Measurements from ENCODE around the gene RCAN2. TPM values are rescaled to one million over a fixed set of nuclear protein-coding genes. Genes with fewer than 3 reads are reported as not detected.
"Not testable (repeated sequence)": the region's sequence is repeated elsewhere in the genome, so short reads cannot be mapped to it uniquely, and the experiment has no call there.

RCAN2 gene
- total RNA-seq, 1 donor from 2014 or later, result 6.7 TPM

- no peak for DNase-seq (ENCODE audit: low spot score)
Measured at GRCh38 chr6:46338131-46338530, 153.1 kb downstream of the RCAN2 start.

GRCh38 chr6:46334442-46334841 is 156.8 kb downstream of the RCAN2 start:
- DNase-seq (ENCODE audit: low spot score), result no peak

- no peak for DNase-seq (ENCODE audit: low spot score)
Measured at GRCh38 chr6:46333481-46333880, 157.8 kb downstream of the RCAN2 start.

DNA sequence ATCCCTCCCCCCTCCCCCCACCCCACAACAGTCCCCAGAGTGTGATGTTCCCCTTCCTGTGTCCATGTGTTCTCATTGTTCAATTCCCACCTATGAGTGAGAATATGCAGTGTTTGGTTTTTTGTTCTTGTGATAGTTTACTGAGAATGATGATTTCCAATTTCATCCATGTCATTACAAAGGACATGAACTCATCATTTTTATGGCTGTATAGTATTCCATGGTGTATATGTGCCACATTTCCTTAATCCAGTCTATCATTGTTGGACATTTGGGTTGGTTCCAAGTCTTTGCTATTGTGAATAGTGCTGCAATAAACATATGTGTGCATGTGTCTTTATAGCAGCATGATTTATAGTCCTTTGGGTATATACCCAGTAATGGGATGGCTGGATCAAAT is 158.8 kb downstream of the RCAN2 start:
- not testable (repeated sequence) for DNase-seq (ENCODE audit: low spot score)

DNA sequence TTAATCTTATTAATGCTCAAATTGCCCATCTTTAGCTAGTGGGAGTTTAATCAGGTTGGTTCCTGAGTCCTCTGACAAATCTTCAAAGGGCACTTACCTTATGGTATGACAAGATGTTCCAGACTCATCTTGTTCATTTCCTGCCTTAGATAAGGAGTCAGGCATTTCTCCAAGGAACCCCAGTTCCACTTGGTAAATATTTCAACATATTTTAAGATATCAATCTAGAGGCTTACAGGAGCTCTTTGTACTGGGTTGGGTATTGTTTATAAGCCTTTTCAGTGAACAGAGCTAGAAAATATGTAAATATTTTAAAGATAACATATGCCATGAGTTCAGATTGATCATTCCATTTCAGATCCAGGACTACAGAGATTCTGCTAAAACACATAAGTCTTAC is 159.8 kb downstream of the RCAN2 start:
- DNase-seq (ENCODE audit: low spot score), result no peak

DNA sequence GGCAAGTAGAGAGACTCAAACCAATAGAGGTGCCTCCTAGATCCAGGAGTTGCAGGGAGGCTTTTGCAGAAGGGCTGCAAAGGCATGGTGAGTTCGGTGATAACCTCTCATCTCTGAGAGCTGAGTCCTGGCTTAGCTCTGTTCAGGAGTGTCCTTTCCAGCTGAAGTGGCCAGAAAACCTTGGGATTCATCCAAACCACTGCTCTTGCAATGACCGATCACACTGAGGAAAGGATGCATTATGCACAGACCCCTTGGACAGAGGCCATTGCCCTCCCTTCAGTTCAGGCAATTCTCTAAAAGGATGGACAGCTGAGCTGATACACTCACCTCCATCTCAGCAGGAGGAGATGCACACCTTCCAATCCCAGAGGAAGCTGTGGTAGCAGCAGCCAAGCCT is 161.7 kb downstream of the RCAN2 start:
- no peak for DNase-seq (ENCODE audit: low spot score)

GRCh38 chr6:46327779-46328178 is 163.5 kb downstream of the RCAN2 start:
- DNase-seq (ENCODE audit: low spot score), result no peak

GRCh38 chr6:46325561-46326530 is 165.4 kb downstream of the RCAN2 start:
- DNase-seq (ENCODE audit: low spot score), result no peak

DNA sequence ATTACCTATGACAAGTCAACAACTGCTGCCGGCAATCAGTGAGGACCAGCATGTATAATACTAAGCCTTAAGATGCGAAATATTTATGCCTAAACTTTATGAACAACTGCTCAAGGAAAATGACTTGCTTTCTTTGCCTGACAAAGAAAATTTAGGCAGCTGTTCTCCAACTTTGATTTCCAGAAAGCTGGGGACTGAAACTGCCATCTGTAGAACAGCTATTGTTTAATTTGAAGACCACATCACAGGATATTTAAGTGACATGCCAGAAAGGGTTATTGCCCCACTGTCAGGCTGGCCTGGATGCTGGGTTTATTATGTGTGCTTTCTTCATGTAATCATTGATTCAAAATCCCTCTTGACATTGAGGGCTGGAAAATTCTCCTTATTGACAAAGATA is 166.5 kb downstream of the RCAN2 start:
- DNase-seq (ENCODE audit: low spot score), result no peak

GRCh38 chr6:46323966-46324622 is 167.2 kb downstream of the RCAN2 start:
- no peak for DNase-seq (ENCODE audit: low spot score)

- DNase-seq (ENCODE audit: low spot score), result no peak
Measured at GRCh38 chr6:46323312-46323965, 167.8 kb downstream of the RCAN2 start.

DNA sequence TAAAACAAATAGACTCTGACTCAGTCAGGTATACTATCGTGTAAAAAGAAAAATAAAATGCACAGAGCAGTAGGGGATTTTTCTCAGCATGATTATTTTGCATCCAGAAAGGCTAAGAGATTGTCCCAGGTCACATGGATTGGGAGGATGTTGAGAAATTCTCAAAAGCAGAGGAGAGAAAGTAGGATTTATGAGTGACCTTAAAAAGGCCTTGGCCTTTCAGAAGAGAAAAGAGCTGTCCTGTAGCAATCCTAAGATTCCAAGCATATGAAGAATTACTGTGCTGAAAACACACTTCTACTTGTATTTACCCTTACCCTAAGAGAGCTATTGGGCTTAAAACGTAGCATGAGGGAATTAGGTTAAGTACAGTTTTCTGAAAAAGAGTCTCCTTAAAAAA is 170.7 kb downstream of the RCAN2 start:
- DNase-seq (ENCODE audit: low spot score), result no peak

DNA sequence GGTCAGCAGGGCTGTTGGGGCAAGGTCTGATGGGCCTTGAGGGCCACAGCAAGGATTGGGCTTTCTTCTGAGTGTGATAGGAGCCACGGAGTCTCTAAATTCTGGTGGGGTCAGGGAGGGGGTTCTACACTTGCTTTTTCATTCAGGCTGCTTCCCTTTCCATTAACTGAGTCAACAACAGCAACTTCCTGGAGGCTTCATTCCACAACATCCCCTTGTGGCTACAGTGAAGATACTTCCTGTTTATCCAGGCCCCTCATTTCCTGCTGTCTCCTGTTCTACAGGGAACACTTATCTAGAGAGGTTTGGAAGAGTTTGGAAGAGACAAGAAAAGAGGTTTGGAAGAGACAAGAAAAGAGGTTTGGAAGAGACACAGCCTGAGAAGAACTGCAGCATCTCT is 175.7 kb downstream of the RCAN2 start:
- no peak for DNase-seq (ENCODE audit: low spot score)

DNA sequence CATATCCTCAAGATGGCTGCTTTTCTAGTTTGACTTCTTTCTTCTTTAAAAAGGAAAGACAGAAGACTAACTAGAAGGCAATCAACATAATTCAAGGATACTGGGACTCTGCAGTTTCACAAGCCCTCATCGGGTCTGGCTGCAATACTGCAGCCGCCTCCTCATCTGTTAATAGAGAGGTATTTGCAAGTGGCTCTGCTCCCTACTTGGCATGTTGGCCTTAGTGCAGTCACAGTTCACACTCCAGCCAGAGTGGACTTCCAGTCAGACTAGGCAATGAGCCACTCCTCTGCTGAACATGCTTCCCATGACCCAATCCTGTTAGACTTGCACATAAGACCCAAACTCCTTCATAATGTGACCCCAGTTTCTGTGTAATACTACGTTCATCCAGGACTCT is 178.6 kb downstream of the RCAN2 start:
- DNase-seq (ENCODE audit: low spot score), result no peak

- DNase-seq (ENCODE audit: low spot score), result no peak
Measured at GRCh38 chr6:46310196-46310595, 181.1 kb downstream of the RCAN2 start.

DNA sequence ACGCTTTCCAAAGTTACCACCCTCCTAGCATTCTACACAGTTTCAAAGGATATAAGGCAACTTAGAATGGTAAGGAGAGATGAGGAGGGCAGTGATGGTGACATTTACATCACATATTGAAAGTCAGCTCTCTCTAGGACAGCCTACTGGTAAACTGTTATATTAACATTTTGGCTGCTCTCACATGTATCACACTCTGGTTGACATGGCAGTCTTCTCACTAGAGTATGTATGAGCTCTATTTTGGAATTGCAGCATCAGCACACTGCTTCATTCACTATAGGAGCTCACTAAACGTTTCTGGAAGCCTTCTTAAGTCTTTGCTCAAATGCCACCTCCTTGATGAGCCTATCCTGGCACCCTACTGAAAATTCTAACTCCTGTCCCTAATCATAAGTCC is 184.8 kb downstream of the RCAN2 start:
- no peak for DNase-seq (ENCODE audit: low spot score)

- DNase-seq (ENCODE audit: low spot score), result no peak
Measured at GRCh38 chr6:46305833-46306232, 185.4 kb downstream of the RCAN2 start.

- DNase-seq (ENCODE audit: low spot score), result no peak
Measured at GRCh38 chr6:46305236-46305635, 186.0 kb downstream of the RCAN2 start.

GRCh38 chr6:46302816-46303215 is 188.4 kb downstream of the RCAN2 start:
- DNase-seq (ENCODE audit: low spot score), result no peak

GRCh38 chr6:46302176-46302575 is 189.1 kb downstream of the RCAN2 start:
- no peak for DNase-seq (ENCODE audit: low spot score)

GRCh38 chr6:46299253-46299652 is 192.0 kb downstream of the RCAN2 start:
- DNase-seq (ENCODE audit: low spot score), result no peak

DNA sequence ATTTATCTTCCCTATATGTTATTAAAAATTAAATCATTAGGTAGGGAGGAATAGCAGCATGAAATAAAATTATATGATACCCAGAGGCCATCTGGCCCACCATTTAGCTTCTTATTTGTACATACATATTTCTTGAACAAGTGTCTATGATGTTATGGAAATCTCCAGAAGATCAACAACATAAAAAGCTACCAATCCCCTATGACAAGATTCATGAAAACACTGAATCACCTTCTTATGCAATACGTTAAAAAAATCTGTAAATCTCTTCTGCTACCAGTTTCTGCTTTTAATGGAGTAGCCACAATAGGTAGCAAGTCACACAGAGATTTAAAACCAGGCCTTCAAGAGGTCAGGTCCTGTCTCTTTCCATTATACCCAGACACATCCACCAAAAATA is 194.7 kb downstream of the RCAN2 start:
- DNase-seq (ENCODE audit: low spot score), result no peak

Measured in mesenteric fat pad (tissue), 1 donor.